DOHH2 (cell line): ENCODE results near the gene PPP3CA.
A peak's percentile ranks its signal among the peaks of the same experiment; 100 is the strongest.

ENCODE experiments used
- CTCF ChIP-seq: fragments of 200-600 bp; sonication (generic); IDR thresholded peaks from one replicate; pipeline ENCODE4 v1.5.1; 2014; ENCODE audit warnings: antibody characterized with exemption, mild to moderate bottlenecking, low read depth, low read length; ENCODE audit not compliant: poor library complexity, severe bottlenecking
- EZH2phosphoT487 ChIP-seq: fragments of 200-600 bp; sonication (generic); IDR thresholded peaks from 2 replicates; pipeline ENCODE4 v1.6.1; 2017; ENCODE audit warnings: borderline replicate concordance, mild to moderate bottlenecking, antibody characterized with exemption, low read length, moderate library complexity, mixed read lengths

DNA sequence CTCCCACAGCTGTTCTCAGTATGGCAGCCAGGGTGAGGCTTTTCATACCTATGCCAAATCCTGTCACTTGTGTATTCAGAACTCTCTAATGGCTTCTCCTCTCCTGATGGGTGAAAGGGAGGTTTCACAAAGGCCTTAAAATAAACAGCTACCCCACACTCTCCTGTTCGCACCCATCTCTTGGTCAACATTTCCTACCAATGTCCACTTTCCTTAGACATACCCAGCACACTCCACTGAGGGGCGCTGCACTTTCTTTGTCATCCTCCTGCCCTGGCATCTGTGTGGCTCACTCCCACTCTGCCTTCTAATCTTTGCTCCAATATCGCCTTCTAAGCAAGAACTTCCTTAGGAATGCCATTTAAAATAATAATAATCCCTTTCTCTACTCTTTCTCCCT lies 313.3 kb downstream of the PPP3CA start:
- TF ChIP-seq CTCF, result peak; percentile 24
- TF ChIP-seq EZH2phosphoT487, result no peak
